CD4-positive, alpha-beta T cell treated with Interleukin-17A for 1 hour (primary cell): ENCODE measurements around the gene ZDHHC20.
"Not testable (repeated sequence)": the region's sequence is repeated elsewhere in the genome, so short reads cannot be mapped to it uniquely, and the experiment has no call there.

Source experiments
- DNase-seq: peaks from one replicate; pipeline ENCODE4 v3.0.0-alpha.2; 2020

Gene ZDHHC20

GRCh38 chr13:21435231-21435630, 23.9 kb downstream of the ZDHHC20 start:
- no peak for DNase-seq

GRCh38 chr13:21434588-21434987, 24.5 kb downstream of the ZDHHC20 start:
- no peak for DNase-seq

- DNase-seq: no peak
Observed at GRCh38 chr13:21429211-21429610, 29.9 kb downstream of the ZDHHC20 start.

- DNase-seq: no peak
Observed at GRCh38 chr13:21427741-21428140, 31.4 kb downstream of the ZDHHC20 start.

GRCh38 chr13:21426238-21426637, 32.9 kb downstream of the ZDHHC20 start:
- no peak for DNase-seq

- DNase-seq: no peak
Observed at GRCh38 chr13:21420706-21421105, 38.4 kb downstream of the ZDHHC20 start.

GRCh38 chr13:21413013-21413412, 46.1 kb downstream of the ZDHHC20 start:
- DNase-seq: no peak

- not testable (repeated sequence) for DNase-seq
Observed at GRCh38 chr13:21410453-21410852, 48.6 kb downstream of the ZDHHC20 start.

- no peak for DNase-seq
Observed at GRCh38 chr13:21405309-21405708, 53.8 kb downstream of the ZDHHC20 start.

- DNase-seq: no peak
Observed at GRCh38 chr13:21402586-21403307, 56.4 kb downstream of the ZDHHC20 start.

- DNase-seq: peak; percentile 24
Observed at GRCh38 chr13:21399741-21400140, 59.4 kb downstream of the ZDHHC20 start.

GRCh38 chr13:21395953-21396352, 63.1 kb downstream of the ZDHHC20 start:
- peak; percentile 27 for DNase-seq

- no peak for DNase-seq
Observed at GRCh38 chr13:21389124-21389523, 70.0 kb downstream of the ZDHHC20 start.

- DNase-seq: no peak
Observed at GRCh38 chr13:21385710-21386109, 73.4 kb downstream of the ZDHHC20 start.

GRCh38 chr13:21383090-21383489, 76.0 kb downstream of the ZDHHC20 start:
- DNase-seq: no peak

- DNase-seq: not testable (repeated sequence)
Observed at GRCh38 chr13:21376998-21377985, 81.8 kb downstream of the ZDHHC20 start.

GRCh38 chr13:21372530-21372929, 86.6 kb downstream of the ZDHHC20 start:
- no peak for DNase-seq

GRCh38 chr13:21371011-21371410, 88.1 kb downstream of the ZDHHC20 start:
- no peak for DNase-seq

GRCh38 chr13:21365574-21365973, 93.5 kb downstream of the ZDHHC20 start:
- no peak for DNase-seq

- DNase-seq: no peak
Observed at GRCh38 chr13:21364916-21365315, 94.2 kb downstream of the ZDHHC20 start.

GRCh38 chr13:21364357-21364756, 94.7 kb downstream of the ZDHHC20 start:
- no peak for DNase-seq

GRCh38 chr13:21362741-21363140, 96.4 kb downstream of the ZDHHC20 start:
- DNase-seq: no peak

- DNase-seq: no peak
Observed at GRCh38 chr13:21361706-21362105, 97.4 kb downstream of the ZDHHC20 start.

GRCh38 chr13:21361123-21361522, 98.0 kb downstream of the ZDHHC20 start:
- no peak for DNase-seq
